PC-9 (cell line): ENCODE data around the gene SEC14L6.

Experiments used
- EZH2 ChIP-seq: fragments of 200-600 bp; sonication (generic); IDR thresholded peaks from 2 replicates; pipeline ENCODE4 v1.8.0; 2017; ENCODE audit warnings: antibody characterized with exemption, low read depth
- TF ChIP-seq, protein P1 (sequence below): fragments of 200-600 bp; sonication (generic); conservative IDR thresholded peaks from 2 replicates; pipeline ENCODE4 v1.6.1; 2017; ENCODE audit warnings: mixed run types, antibody characterized with exemption, mild to moderate bottlenecking, moderate library complexity

DNA sequence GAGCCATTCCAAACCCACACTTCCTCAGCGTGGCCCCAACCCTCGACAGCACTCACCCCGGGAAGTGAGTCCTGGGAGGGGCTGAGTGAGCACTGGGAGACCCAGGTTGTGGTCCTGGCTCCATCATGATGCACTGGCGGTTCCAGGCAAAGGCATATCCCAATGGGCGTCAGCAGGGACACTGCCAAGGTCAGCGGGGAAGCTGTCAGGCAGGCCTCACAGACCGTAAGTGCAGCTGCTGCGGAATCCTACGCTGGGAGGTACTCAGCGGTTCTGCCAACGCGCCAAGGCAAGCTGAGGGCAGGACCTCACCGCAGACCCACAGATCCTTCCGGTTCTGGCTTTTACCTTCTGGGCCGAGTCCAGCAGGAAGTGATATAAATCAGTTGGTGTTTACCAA is 29.3 kb upstream of the SEC14L6 start:
- TF ChIP-seq, protein P1, sequence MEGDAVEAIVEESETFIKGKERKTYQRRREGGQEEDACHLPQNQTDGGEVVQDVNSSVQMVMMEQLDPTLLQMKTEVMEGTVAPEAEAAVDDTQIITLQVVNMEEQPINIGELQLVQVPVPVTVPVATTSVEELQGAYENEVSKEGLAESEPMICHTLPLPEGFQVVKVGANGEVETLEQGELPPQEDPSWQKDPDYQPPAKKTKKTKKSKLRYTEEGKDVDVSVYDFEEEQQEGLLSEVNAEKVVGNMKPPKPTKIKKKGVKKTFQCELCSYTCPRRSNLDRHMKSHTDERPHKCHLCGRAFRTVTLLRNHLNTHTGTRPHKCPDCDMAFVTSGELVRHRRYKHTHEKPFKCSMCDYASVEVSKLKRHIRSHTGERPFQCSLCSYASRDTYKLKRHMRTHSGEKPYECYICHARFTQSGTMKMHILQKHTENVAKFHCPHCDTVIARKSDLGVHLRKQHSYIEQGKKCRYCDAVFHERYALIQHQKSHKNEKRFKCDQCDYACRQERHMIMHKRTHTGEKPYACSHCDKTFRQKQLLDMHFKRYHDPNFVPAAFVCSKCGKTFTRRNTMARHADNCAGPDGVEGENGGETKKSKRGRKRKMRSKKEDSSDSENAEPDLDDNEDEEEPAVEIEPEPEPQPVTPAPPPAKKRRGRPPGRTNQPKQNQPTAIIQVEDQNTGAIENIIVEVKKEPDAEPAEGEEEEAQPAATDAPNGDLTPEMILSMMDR = no peak
- no peak for TF ChIP-seq EZH2
